Muscle layer of duodenum (tissue), 2 donors: ENCODE results near the gene PPM1J.
A peak's percentile ranks its signal among the peaks of the same experiment; 100 is the strongest.

Experiments used
- H3K27ac ChIP-seq: one replicate; pipeline ENCODE4 v1.7.0; 2013; ENCODE audit warnings: mild to moderate bottlenecking, low read length
- H3K27me3 ChIP-seq: one replicate; pipeline ENCODE4 v1.7.0; 2013; ENCODE audit warnings: low read depth, mild to moderate bottlenecking, control low read depth, low read length
- H3K36me3 ChIP-seq, 2 donors: one replicate each; pipeline ENCODE4 v1.7.0; 2013; ENCODE audit warnings: low read length in 2 of 2, control low read depth in 1 of 2, mild to moderate bottlenecking in 1 of 2; ENCODE audit not compliant: insufficient read depth in 2 of 2, control insufficient read depth in 1 of 2
- H3K4me1 ChIP-seq, 2 donors: one replicate each; pipeline ENCODE4 v1.7.0; 2013; ENCODE audit warnings: low read length in 2 of 2, mild to moderate bottlenecking in 2 of 2, control low read depth in 1 of 2, moderate library complexity in 1 of 2; ENCODE audit not compliant: insufficient read depth in 2 of 2, control insufficient read depth in 1 of 2
- H3K4me3 ChIP-seq, 2 donors: one replicate each; pipeline ENCODE4 v1.7.0; 2013; ENCODE audit warnings: low read length in 2 of 2, low read depth in 1 of 2, mild to moderate bottlenecking in 1 of 2
- H3K9me3 ChIP-seq, 2 donors: one replicate each; pipeline ENCODE4 v1.7.0; 2013; ENCODE audit warnings: low read length in 2 of 2, control low read depth in 1 of 2, mild to moderate bottlenecking in 1 of 2; ENCODE audit not compliant: control insufficient read depth in 1 of 2
- donor health status: healthy.

PPM1J gene

DNA sequence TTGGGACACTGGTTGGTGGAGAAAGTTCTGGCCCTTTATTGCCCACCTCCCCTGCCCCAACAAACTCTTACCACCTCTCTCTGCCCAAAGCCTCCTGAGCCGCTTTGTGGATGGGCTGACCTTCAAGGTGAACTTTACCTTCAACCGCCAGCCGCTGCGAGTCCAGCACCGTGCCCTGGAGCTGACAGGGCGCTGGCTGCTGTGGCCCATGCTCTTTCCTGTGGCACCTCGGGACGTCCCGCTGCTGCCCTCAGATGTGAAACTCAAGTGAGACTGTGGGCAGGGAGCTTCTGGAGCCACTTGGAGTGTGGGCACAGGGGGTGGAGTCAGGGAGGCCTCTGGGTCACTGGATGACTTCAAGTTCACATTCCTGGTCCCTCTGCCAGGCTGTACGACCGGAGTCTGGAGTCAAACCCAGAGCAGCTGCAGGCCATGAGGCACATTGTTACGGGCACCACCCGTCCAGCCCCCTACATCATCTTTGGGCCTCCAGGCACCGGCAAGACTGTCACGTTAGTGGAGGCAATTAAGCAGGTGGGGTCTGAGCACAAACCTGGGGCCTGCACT lies 20.7 kb downstream of the PPM1J start:
- Histone ChIP-seq H3K4me1 (peaks cover 5 to 9% of the 10 kb centered on the region in 2 donors), H3K27me3 (no peaks in the 10 kb centered on the region), H3K27ac (no peak overlapping the region), H3K36me3 (peaks cover 56 to 82% of the 10 kb centered on the region in 2 donors), H3K4me3 (no peak overlapping the region), H3K9me3 (no peaks in the 10 kb centered on the region)

DNA sequence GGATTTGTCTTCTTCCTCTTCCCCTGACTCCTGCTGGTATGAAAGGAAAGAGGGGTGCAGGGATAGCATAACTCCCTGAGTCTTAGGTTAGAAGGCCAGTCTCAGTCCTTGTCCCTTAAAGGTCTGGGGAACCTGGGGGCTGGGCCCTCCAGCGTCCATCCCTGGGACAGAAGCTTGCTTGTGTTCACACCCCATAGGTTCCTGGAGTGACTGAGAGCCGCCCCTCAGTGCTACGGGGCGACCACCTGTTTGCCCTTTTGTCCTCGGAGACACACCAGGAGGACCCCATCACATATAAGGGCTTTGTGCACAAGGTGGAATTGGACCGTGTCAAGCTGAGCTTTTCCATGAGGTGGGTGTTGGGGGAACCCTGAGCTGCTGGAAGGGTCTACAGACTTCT lies 21.3 kb downstream of the PPM1J start:
- H3K36me3 ChIP-seq = peaks cover 53 to 78% of the 10 kb centered on the region in 2 donors

DNA sequence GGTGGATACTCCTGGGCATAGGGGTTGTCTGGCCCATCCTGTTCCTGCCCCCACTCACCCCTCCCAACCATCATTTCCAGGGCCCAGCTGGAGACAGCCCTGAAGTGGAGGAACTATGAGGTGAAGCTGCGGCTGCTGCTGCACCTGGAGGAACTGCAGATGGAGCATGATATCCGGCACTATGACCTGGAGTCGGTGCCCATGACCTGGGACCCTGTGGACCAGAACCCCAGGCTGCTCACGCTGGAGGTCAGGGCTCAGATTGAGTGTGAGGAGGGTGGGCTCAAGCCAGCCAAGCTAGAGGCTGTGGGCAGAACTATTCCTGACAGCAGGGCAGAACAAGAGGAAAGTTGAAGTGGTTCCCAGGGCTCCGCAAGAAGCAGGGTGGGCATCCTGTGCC lies 22.5 kb downstream of the PPM1J start:
- Histone ChIP-seq H3K4me3 (no peak overlapping the region), H3K36me3 (peaks cover 50 to 69% of the 10 kb centered on the region in 2 donors), H3K27ac (no peak overlapping the region), H3K27me3 (no peaks in the 10 kb centered on the region), H3K9me3 (no peaks in the 10 kb centered on the region), H3K4me1 (peaks cover 0 to 1% of the 10 kb centered on the region in 2 donors)

More for the DNA sequence above, 21.3 kb downstream of the PPM1J start:
- no peak overlapping the region for H3K27ac ChIP-seq
- H3K9me3 ChIP-seq = no peaks in the 10 kb centered on the region
- peaks cover 0 to 3% of the 10 kb centered on the region in 2 donors for H3K4me1 ChIP-seq
- no peak overlapping the region for H3K4me3 ChIP-seq
- H3K27me3 ChIP-seq = no peaks in the 10 kb centered on the region

DNA sequence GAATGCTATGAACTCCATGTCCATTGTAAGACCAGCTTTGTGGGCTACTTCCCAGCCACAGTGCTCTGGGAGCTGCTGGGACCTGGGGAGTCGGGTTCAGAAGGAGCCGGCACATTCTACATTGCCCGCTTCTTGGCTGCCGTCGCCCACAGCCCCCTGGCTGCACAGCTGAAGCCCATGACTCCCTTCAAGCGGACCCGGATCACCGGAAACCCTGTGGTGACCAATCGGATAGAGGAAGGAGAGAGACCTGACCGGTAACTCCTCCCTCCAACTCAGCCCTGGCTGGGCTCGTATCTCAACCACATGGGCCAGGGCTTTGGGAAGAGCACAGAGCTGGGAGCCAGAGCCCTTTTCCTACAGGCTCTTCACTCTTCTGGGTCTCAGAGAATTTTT lies 25.3 kb downstream of the PPM1J start:
- H3K4me3 ChIP-seq = no peak overlapping the region
- no peaks in the 10 kb centered on the region for H3K9me3 ChIP-seq
- no peaks in the 10 kb centered on the region for H3K27me3 ChIP-seq
- H3K27ac ChIP-seq = no peak overlapping the region
- H3K4me1 ChIP-seq = peaks cover 0 to 5% of the 10 kb centered on the region in 2 donors
- H3K36me3 ChIP-seq = peaks cover 31 to 49% of the 10 kb centered on the region in 2 donors

DNA sequence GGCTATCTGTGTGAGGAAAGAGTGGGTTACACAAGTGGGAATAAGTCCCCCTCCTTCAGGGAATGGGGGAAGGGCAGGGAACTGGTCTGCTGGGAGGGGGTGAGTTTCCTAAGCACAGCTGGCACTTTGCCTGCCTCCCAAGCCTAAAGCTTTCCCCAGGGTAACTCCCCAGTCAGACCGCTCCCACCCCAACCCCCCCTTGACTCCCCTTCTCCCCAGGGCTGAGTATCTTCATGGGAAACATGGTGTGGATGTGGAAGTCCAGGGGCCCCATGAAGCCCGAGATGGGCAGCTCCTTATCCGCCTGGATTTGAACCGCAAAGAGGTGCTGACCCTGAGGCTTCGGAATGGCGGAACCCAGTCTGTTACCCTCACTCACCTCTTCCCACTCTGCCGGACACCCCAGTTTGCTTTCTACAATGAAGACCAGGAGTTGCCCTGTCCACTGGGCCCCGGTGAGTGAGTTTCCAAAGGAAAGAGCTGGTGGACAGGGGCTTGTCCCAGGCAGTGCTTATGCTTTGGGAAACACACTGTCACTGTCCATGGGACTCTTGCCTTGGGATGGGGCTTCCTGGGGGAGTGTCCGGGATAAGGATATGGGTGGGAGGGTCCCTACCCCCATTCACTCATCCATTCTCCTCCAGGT lies 25.8 kb downstream of the PPM1J start:
- no peak overlapping the region for H3K27ac ChIP-seq
- H3K27me3 ChIP-seq = no peaks in the 10 kb centered on the region
- peaks cover 0 to 5% of the 10 kb centered on the region in 2 donors for H3K4me1 ChIP-seq
- H3K9me3 ChIP-seq = no peaks in the 10 kb centered on the region
- H3K36me3 ChIP-seq = peaks cover 28 to 44% of the 10 kb centered on the region in 2 donors
- H3K4me3 ChIP-seq = no peak overlapping the region

GRCh38 chr1:112688781-112689193 lies 26.3 kb downstream of the PPM1J start:
- Histone ChIP-seq H3K9me3 (no peaks in the 10 kb centered on the region), H3K27me3 (no peaks in the 10 kb centered on the region), H3K4me3 (no peak overlapping the region), H3K27ac (peak overlapping the region; percentile 68), H3K4me1 (peaks cover 0 to 5% of the 10 kb centered on the region in 2 donors), H3K36me3 (peaks cover 28 to 38% of the 10 kb centered on the region in 2 donors)

DNA sequence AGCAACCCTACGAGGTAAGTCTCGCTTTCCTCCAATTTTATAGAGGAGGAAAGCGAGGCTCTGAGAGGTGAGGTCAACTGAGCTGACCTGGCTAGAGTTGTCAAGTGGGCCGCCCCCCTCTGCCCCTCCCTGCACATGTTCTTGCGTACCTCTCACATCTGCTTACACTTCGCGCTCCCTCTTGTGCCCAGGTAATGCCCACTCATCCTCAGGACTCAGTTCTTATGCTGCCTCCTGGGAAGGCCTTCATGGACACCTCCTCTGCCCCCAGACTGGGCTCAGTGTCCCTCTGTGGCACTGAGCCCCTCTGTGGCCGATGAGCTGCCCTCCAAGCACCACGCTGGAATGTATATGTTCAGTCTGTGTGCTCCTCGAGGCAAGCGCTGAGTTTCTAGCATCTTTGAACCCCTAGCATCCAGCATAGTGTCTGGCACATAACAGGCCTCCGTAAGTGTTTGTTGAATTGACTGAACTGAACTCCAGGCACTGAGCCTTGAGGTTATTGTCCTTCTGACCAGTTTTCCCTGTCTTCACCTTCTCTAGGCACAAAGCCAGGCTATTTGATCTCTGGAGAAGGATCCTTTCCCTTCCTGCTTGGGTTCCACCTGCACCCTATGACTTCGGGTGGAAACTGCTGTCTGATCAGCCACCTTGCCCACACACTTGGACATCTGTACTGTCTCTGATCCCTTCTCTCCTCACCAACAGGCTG lies 27.2 kb downstream of the PPM1J start:
- Histone ChIP-seq H3K27ac (peak overlapping the region; percentile 68), H3K27me3 (no peaks in the 10 kb centered on the region), H3K4me1 (peaks cover 0 to 5% of the 10 kb centered on the region in 2 donors), H3K9me3 (no peaks in the 10 kb centered on the region), H3K36me3 (peaks cover 25 to 33% of the 10 kb centered on the region in 2 donors), H3K4me3 (no peak overlapping the region)

DNA sequence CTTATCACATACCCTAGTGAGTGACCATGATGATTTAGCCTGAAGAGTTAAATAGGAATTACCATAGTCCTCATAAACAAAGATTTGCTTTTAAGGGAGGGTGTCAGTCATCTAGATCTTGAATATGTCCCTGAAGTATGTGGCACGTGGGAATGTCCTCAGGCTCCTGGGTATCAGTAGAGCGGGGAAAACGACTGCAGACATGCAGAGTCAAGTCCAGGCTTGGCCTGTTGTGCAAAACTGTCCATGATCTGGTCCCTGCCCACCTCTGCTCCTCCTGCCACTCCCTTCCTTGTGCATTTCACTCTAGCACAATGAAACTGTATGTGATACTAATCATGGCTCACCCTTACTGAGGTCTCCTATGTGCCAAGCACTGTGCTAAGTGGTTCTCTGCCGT lies 27.8 kb downstream of the PPM1J start:
- no peak overlapping the region for H3K27ac ChIP-seq
- H3K36me3 ChIP-seq = peaks cover 20 to 27% of the 10 kb centered on the region in 2 donors
- no peak overlapping the region for H3K4me3 ChIP-seq

GRCh38 chr1:112686835-112687234 lies 28.3 kb downstream of the PPM1J start:
- peaks cover 0 to 5% of the 10 kb centered on the region in 2 donors for H3K4me1 ChIP-seq
- no peak overlapping the region for H3K27ac ChIP-seq
- peaks cover 17 to 22% of the 10 kb centered on the region in 2 donors for H3K36me3 ChIP-seq
- H3K4me3 ChIP-seq = no peak overlapping the region
- no peaks in the 10 kb centered on the region for H3K27me3 ChIP-seq
- H3K9me3 ChIP-seq = no peaks in the 10 kb centered on the region

More for the DNA sequence above, 27.8 kb downstream of the PPM1J start:
- Histone ChIP-seq H3K9me3 (no peaks in the 10 kb centered on the region), H3K4me1 (peaks cover 0 to 5% of the 10 kb centered on the region in 2 donors), H3K27me3 (no peaks in the 10 kb centered on the region)

GRCh38 chr1:112686417-112686816 lies 28.7 kb downstream of the PPM1J start:
- Histone ChIP-seq H3K9me3 (no peaks in the 10 kb centered on the region), H3K36me3 (peaks cover 14 to 18% of the 10 kb centered on the region in 2 donors), H3K27ac (no peak overlapping the region), H3K4me3 (no peak overlapping the region), H3K4me1 (peaks cover 0 to 5% of the 10 kb centered on the region in 2 donors), H3K27me3 (no peaks in the 10 kb centered on the region)

DNA sequence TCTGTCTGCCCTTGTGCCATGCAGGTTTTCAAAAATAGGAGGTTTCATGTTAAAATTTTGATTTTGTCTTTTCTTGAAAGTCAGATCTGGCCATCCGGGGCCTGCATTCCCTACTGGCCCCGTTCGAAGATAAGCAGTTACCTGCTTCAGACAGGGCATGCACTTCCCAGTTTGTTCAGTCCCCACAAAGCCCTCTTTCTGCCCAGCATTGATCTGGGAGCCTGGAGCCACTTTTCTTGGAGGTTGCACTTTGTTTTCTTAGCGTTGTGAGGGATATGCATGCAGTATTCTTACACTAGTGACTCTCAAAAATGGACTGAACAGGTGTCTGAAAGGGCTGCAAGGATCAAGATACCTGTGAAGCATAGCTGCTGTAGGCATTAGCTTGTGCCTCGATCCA lies 29.2 kb downstream of the PPM1J start:
- H3K9me3 ChIP-seq = no peaks in the 10 kb centered on the region
- H3K4me3 ChIP-seq = no peak overlapping the region
- peaks cover 11 to 15% of the 10 kb centered on the region in 2 donors for H3K36me3 ChIP-seq
- no peaks in the 10 kb centered on the region for H3K27me3 ChIP-seq
- no peak overlapping the region for H3K27ac ChIP-seq
- peaks cover 0 to 5% of the 10 kb centered on the region in 2 donors for H3K4me1 ChIP-seq
